ENCODE results near the gene CNOT3.

- TF ChIP-seq, protein P1, sequence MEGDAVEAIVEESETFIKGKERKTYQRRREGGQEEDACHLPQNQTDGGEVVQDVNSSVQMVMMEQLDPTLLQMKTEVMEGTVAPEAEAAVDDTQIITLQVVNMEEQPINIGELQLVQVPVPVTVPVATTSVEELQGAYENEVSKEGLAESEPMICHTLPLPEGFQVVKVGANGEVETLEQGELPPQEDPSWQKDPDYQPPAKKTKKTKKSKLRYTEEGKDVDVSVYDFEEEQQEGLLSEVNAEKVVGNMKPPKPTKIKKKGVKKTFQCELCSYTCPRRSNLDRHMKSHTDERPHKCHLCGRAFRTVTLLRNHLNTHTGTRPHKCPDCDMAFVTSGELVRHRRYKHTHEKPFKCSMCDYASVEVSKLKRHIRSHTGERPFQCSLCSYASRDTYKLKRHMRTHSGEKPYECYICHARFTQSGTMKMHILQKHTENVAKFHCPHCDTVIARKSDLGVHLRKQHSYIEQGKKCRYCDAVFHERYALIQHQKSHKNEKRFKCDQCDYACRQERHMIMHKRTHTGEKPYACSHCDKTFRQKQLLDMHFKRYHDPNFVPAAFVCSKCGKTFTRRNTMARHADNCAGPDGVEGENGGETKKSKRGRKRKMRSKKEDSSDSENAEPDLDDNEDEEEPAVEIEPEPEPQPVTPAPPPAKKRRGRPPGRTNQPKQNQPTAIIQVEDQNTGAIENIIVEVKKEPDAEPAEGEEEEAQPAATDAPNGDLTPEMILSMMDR (IDR thresholded peaks at IDR 0.05; ENCODE audit: poor library complexity) = no peak
- TF ChIP-seq EZH2 (IDR thresholded peaks at IDR 0.05; ENCODE audit: borderline replicate concordance) (no peak), EZH2phosphoT487 (IDR thresholded peaks at IDR 0.05; ENCODE audit: low read depth, severe bottlenecking, unreplicated experiment) (no peak)
Measured at GRCh38 chr19:54189735-54190502, 52.4 kb downstream of the CNOT3 start.
